ENCODE results near the gene BEST4.
"Not testable (repeated sequence)": the region's sequence is repeated elsewhere in the genome, so short reads cannot be mapped to it uniquely, and the experiment has no call there.

The BEST4 gene

GRCh38 chr1:44776730-44777068, 11.3 kb downstream of the BEST4 start:
- no peak for DNase-seq

- no peak for DNase-seq
These were observed 11.8 kb downstream of the BEST4 start for GRCh38 chr1:44775930-44776729.

GRCh38 chr1:44775078-44775929, 12.7 kb downstream of the BEST4 start, which contains the start of gene RPS8:
RPS8 (plus strand) TSS chr1:44775540; CDS start chr1:44775597, 57 bp downstream.
- peak; percentile 85 to 92 for DNase-seq

GRCh38 chr1:44766421-44766820, 21.5 kb downstream of the BEST4 start:
- DNase-seq = not testable (repeated sequence)

GRCh38 chr1:44760876-44761275, 27.1 kb downstream of the BEST4 start:
- no peak for DNase-seq

- no peak for DNase-seq
These were observed 28.9 kb downstream of the BEST4 start for GRCh38 chr1:44759077-44759476.

- no peak for DNase-seq
These were observed 30.6 kb downstream of the BEST4 start for GRCh38 chr1:44757420-44757819.

GRCh38 chr1:44747878-44748277, 40.1 kb downstream of the BEST4 start:
- no peak for DNase-seq

GRCh38 chr1:44743211-44743610, 44.8 kb downstream of the BEST4 start:
- no peak for DNase-seq

- DNase-seq = no peak
These were observed 47.8 kb downstream of the BEST4 start for GRCh38 chr1:44740179-44740617.

GRCh38 chr1:44739307-44740178, 48.4 kb downstream of the BEST4 start, which contains the start of gene KIF2C:
KIF2C (plus strand) TSS chr1:44739837; CDS start chr1:44739933, 96 bp downstream.
- DNase-seq = peak; percentile 95 to 98

GRCh38 chr1:44738953-44739306, 49.0 kb downstream of the BEST4 start:
- DNase-seq = not testable (repeated sequence)

GRCh38 chr1:44735992-44736391, 52.0 kb downstream of the BEST4 start:
- DNase-seq = no peak

GRCh38 chr1:44733784-44734183, 54.2 kb downstream of the BEST4 start:
- no peak for DNase-seq

Data from NCI-H1930 (cell line).